Stimulated activated CD8-positive, alpha-beta memory T cell treated with anti-CD3 and anti-CD28 coated beads, Interleukin-7, amount 100 ng/mL, for 4 hours (primary cell): Measurements from ENCODE around the gene CMTM2.
"Not testable (repeated sequence)": the region's sequence is repeated elsewhere in the genome, so short reads cannot be mapped to it uniquely, and the experiment has no call there.

Experiments used
- DNase-seq, 2 donors: peaks; one replicate each; pipeline ENCODE4 v3.0.0-alpha.2; 2020; ENCODE audit warnings: low read depth in 2 of 2

Gene CMTM2

GRCh38 chr16:66605979-66606751, 26.9 kb downstream of the CMTM2 start:
- DNase-seq, result no peak

DNA sequence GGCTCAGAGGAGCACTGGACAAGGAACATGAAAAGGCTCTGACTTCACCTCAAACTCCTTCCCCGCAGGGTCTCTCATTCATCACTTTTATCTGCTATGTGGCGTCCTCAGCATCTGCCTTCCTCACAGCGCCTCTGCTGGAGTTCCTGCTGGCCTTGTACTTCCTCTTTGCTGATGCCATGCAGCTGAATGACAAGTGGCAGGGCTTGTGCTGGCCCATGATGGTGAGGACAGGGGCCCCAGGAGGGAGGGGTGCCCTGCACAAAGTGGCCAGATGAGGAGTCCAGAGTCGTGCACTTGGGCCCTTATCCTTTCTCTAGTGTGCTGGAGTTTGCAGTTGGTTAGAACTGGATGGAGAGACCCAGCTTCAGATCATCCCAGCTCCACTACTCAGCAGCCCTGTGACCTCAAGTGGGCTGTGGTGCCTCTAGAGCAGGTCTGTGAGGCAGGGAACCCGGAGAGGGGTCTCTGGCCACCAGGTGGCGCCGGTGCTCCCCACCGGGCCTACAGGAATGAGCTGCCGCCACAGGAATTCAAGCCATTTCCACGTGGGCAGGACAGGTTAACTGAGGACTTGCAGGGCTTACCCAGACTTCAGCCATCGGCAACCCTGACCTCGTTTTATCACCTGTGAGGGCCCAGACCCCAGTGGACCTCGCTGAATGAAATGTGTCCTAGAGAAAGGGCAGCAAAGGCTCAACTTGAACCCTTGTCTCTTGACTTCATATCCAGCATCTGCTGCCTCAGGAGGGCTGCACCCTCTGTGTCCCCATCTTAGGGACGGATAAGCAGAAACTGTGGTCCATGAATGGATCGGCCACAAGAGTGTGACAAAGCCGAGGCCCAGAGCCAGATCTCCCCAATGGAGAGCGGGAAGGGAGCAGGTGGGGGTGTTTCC, 29.2 kb downstream of the CMTM2 start:
- DNase-seq, result peak; percentile 60 to 76

GRCh38 chr16:66609139-66609510, 29.9 kb downstream of the CMTM2 start:
- DNase-seq, result no peak

- no peak for DNase-seq
Measured at GRCh38 chr16:66610111-66610820, 31.0 kb downstream of the CMTM2 start.

DNA sequence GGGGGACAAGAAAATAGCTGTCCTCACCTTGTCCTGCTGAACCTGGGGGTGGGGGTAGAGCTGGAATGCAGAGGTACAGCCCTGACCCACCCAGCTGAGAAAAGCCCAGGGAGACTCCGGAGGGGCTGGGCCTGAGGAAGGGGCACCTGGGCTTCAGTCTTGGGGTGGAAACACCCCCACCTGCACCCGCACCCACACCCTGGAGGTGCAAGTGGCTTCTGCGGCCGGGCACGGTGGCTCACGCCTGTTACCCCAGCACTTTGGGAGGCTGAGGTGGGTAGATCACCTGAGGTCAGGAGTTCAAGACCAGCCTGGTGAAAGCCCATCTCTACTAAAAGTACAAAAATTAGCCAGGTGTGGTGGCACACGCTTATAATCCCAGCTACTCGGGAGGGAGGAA, 32.6 kb downstream of the CMTM2 start:
- not testable (repeated sequence) for DNase-seq

GRCh38 chr16:66612422-66612821, 33.2 kb downstream of the CMTM2 start:
- no peak for DNase-seq

GRCh38 chr16:66614161-66614802, 35.0 kb downstream of the CMTM2 start:
- DNase-seq, result no peak

DNA sequence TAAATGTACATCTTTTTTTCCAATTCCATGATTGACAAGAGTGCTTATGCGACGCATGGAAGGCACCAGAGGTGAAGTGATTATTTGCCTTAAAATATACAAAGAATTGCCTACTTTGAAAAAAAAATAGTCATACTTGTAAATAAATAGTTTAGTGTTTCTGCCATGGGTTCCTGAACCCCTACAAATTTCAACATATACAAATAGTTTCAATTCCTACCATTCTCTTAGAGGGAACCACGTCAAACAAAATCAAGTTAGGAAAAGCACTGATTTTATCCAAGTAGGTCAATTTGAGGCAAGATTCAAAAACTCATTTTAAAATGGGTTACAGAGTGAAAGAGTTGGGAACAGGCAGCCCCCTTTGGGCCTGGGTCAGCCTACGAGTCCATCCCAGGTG, 36.9 kb downstream of the CMTM2 start:
- DNase-seq, result no peak

GRCh38 chr16:66616592-66616991, 37.3 kb downstream of the CMTM2 start:
- DNase-seq, result no peak

DNA sequence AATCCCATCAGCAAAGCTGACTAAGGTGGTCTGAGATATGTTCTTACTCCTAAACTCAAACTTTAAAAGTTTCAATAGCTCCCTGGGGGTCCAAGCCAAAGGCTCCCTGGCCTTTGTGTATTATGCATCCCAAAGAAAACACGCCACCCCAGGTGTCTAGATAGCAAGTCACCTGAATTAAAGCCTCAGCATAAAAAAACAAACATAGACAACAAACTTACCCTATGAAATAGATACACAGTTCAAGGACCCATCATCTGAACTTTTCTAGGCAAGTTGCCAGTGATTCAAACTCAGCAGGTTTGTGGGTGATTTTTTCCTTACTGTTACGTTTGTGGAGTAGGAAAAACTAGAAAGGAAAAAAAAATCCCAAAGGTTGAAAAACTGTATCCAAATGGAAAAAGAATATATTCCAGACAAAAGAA, 37.8 kb downstream of the CMTM2 start:
- no peak for DNase-seq

DNA sequence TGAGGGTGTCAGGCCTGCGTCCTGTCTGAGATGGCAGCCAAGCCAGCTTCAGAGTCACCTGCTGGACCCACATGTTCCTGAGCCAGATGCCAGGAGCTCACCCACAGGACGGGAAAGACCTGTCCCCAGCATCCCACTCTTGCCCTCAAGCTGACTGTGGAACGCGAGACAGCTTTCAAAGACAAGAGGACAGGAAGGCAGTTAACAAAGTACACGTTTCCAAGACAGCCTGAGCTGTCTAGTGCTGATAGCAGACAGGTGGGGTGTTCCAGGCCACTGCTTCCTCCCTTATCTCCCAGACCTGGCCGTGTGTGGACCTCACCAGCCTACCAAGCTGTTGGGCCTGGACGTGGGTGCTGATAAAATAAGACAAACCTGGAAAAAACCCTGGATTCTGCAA, 38.5 kb downstream of the CMTM2 start:
- DNase-seq, result no peak

DNA sequence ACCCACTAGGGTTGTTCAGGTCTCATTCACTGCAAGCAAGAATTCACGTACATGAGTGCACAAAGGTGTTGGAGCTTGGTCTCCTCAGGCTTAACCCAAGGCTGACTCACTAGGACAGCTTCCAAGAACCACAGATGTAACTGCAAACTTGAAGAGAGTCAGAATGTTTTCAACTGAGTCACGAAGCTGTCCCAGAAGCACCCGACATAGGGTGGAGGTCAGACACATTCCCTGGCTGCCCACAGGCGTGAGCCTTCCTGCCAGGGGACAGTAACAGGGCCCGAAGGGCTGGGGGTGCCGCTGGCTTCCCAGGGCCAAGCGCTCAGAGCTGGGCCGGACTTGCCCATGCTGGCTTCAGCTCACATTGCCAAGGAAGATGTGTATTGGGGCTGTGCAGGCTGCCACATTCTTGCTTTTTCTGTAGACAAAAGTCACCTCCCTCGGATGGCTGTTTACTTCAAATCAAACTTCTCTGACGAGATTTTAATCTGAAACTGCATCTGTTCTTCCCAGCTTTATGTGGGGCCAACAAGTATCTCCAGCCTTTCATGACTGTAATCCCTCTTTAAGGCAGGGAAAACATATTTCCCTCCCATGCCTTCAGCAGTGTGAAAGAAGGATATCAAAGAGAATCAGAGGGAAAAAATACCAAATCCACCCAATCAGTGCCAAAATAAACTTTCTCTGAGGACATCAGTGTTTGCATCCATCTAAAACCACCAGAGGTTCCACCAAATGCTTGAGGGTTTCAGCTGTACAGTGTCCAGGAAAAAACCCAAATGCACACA, 39.5 kb downstream of the CMTM2 start:
- no peak for DNase-seq

GRCh38 chr16:66619534-66620428, 40.5 kb downstream of the CMTM2 start:
- no peak for DNase-seq

- no peak for DNase-seq
Measured at GRCh38 chr16:66620429-66620795, 41.1 kb downstream of the CMTM2 start.

- no peak for DNase-seq
Measured at GRCh38 chr16:66621973-66622372, 42.7 kb downstream of the CMTM2 start.

DNA sequence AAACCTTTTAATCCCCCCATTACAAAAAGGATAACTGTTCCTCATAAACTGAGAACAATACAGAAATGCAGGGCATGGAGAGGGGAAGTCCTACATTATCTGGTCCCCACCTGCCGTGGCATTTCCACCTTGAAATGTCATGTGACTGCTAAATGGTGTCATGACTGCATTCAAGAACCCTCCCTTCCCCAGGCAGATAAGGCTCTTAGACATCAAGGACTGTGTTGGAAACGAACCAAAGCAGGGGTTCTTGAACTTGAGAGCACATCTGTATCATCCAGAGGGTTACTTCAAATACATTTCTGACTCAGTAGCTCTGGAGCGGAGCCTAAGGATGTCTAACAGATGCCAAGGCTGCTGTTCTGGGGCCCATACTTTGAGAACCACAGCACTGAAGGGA, 43.6 kb downstream of the CMTM2 start:
- DNase-seq, result no peak

GRCh38 chr16:66623755-66624154, 44.5 kb downstream of the CMTM2 start:
- DNase-seq, result no peak

GRCh38 chr16:66627611-66628378, 48.5 kb downstream of the CMTM2 start:
- DNase-seq, result not testable (repeated sequence)

DNA sequence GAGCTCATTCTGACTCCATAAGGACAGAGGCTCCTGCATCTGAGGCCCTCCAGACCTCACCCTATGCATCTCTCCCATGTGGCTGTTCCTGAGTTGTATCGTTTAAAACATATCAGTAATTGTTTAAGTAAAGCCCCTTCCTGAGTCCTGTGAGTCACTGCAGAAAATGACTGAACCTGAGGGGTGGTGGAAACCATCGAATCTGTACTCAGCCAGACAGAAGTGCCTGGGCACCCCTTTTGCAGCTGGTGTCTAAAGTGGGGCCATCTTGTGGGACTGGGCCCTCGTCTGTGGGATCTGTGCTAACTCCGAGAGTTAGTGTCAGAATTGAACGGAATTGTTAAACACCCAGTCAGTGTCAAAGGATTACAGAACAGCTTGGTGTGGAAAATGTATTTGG, 50.6 kb downstream of the CMTM2 start:
- DNase-seq, result no peak
